ENCODE measurements around the gene DLG2. TPM values are rescaled to one million over a fixed set of nuclear protein-coding genes. Genes with fewer than 3 reads are reported as not detected.

DLG2 gene
- total RNA-seq, 4 donors from 2014 or later = 2.9 to 30.2 (median 22.6) TPM

GRCh38 chr11:85438328-85438727 lies 188.8 kb downstream of the DLG2 start:
- Histone ChIP-seq H3K4me3 (no peak overlapping the region), H3K9me3 (peaks cover 0 to 4% of the 10 kb centered on the region in 2 donors), H3K27ac (no peak overlapping the region), H3K4me1 (no peaks in the 10 kb centered on the region), H3K27me3 (no peaks in the 10 kb centered on the region), H3K36me3 (no peaks in the 10 kb centered on the region)
- intact Hi-C loops (cut with DNase I; ENCODE audit: low total_unique reads) = no loop called here
- no peak for DNase-seq
- no peak for TF ChIP-seq CTCF (IDR thresholded peaks at IDR 0.05)
- no peak for TF ChIP-seq POLR2A (IDR thresholded peaks at IDR 0.05)

- no peaks in the 10 kb centered on the region for H3K36me3 ChIP-seq
- H3K27ac ChIP-seq = no peak overlapping the region
- no peaks in the 10 kb centered on the region for H3K27me3 ChIP-seq
- H3K4me1 ChIP-seq = no peaks in the 10 kb centered on the region
- H3K4me3 ChIP-seq = no peak overlapping the region
- intact Hi-C loops (cut with DNase I; ENCODE audit: low total_unique reads) = no loop called here
- no peak for DNase-seq
- TF ChIP-seq POLR2A (IDR thresholded peaks at IDR 0.05) (no peak), CTCF (IDR thresholded peaks at IDR 0.05) (no peak)
- H3K9me3 ChIP-seq = peaks cover 0 to 4% of the 10 kb centered on the region in 2 donors
Observed at GRCh38 chr11:85431319-85431718, 195.8 kb downstream of the DLG2 start.

GRCh38 chr11:85423794-85424193 lies 203.3 kb downstream of the DLG2 start:
- DNase-seq = no peak
- no peaks in the 10 kb centered on the region for H3K27me3 ChIP-seq
- no peaks in the 10 kb centered on the region for H3K9me3 ChIP-seq
- no peaks in the 10 kb centered on the region for H3K4me1 ChIP-seq
- H3K27ac ChIP-seq = no peak overlapping the region
- intact Hi-C loops (cut with DNase I; ENCODE audit: low total_unique reads) = no loop called here
- H3K4me3 ChIP-seq = no peak overlapping the region
- no peaks in the 10 kb centered on the region for H3K36me3 ChIP-seq
- no peak for TF ChIP-seq POLR2A (IDR thresholded peaks at IDR 0.05)
- no peak for TF ChIP-seq CTCF (IDR thresholded peaks at IDR 0.05)

- Histone ChIP-seq H3K36me3 (no peaks in the 10 kb centered on the region), H3K9me3 (no peaks in the 10 kb centered on the region), H3K27me3 (no peaks in the 10 kb centered on the region), H3K4me3 (no peak overlapping the region), H3K4me1 (no peaks in the 10 kb centered on the region), H3K27ac (no peak overlapping the region)
- no peak for DNase-seq
- no peak for TF ChIP-seq CTCF (IDR thresholded peaks at IDR 0.05)
- no peak for TF ChIP-seq POLR2A (IDR thresholded peaks at IDR 0.05)
- intact Hi-C loops (cut with DNase I; ENCODE audit: low total_unique reads) = no loop called here
Observed at GRCh38 chr11:85423316-85423715, 203.8 kb downstream of the DLG2 start.

- Histone ChIP-seq H3K4me1 (no peaks in the 10 kb centered on the region), H3K36me3 (peaks cover 0 to 3% of the 10 kb centered on the region in 2 donors), H3K4me3 (no peak overlapping the region), H3K9me3 (peaks cover 0 to 11% of the 10 kb centered on the region in 2 donors), H3K27me3 (no peaks in the 10 kb centered on the region), H3K27ac (no peak overlapping the region)
- DNase-seq = no peak
- TF ChIP-seq CTCF (IDR thresholded peaks at IDR 0.05) = no peak
- TF ChIP-seq POLR2A (IDR thresholded peaks at IDR 0.05) = no peak
- intact Hi-C loops (cut with DNase I; ENCODE audit: low total_unique reads) = no loop called here
Observed at GRCh38 chr11:85414175-85414574, 213.0 kb downstream of the DLG2 start.

All from uterus (tissue), 4 donors.